Muscle layer of duodenum (tissue), 2 donors: Measurements from ENCODE around the gene FAM185A.

Experiments
- H3K27ac ChIP-seq: one replicate; pipeline ENCODE4 v1.7.0; 2013; ENCODE audit warnings: mild to moderate bottlenecking, low read length
- H3K27me3 ChIP-seq: one replicate; pipeline ENCODE4 v1.7.0; 2013; ENCODE audit warnings: low read depth, mild to moderate bottlenecking, control low read depth, low read length
- H3K36me3 ChIP-seq, 2 donors: one replicate each; pipeline ENCODE4 v1.7.0; 2013; ENCODE audit warnings: low read length in 2 of 2, control low read depth in 1 of 2, mild to moderate bottlenecking in 1 of 2; ENCODE audit not compliant: insufficient read depth in 2 of 2, control insufficient read depth in 1 of 2
- H3K4me1 ChIP-seq, 2 donors: one replicate each; pipeline ENCODE4 v1.7.0; 2013; ENCODE audit warnings: low read length in 2 of 2, mild to moderate bottlenecking in 2 of 2, control low read depth in 1 of 2, moderate library complexity in 1 of 2; ENCODE audit not compliant: insufficient read depth in 2 of 2, control insufficient read depth in 1 of 2
- H3K4me3 ChIP-seq, 2 donors: one replicate each; pipeline ENCODE4 v1.7.0; 2013; ENCODE audit warnings: low read length in 2 of 2, low read depth in 1 of 2, mild to moderate bottlenecking in 1 of 2
- H3K9me3 ChIP-seq, 2 donors: one replicate each; pipeline ENCODE4 v1.7.0; 2013; ENCODE audit warnings: low read length in 2 of 2, control low read depth in 1 of 2, mild to moderate bottlenecking in 1 of 2; ENCODE audit not compliant: control insufficient read depth in 1 of 2
- donor health status: healthy.

The FAM185A gene

DNA sequence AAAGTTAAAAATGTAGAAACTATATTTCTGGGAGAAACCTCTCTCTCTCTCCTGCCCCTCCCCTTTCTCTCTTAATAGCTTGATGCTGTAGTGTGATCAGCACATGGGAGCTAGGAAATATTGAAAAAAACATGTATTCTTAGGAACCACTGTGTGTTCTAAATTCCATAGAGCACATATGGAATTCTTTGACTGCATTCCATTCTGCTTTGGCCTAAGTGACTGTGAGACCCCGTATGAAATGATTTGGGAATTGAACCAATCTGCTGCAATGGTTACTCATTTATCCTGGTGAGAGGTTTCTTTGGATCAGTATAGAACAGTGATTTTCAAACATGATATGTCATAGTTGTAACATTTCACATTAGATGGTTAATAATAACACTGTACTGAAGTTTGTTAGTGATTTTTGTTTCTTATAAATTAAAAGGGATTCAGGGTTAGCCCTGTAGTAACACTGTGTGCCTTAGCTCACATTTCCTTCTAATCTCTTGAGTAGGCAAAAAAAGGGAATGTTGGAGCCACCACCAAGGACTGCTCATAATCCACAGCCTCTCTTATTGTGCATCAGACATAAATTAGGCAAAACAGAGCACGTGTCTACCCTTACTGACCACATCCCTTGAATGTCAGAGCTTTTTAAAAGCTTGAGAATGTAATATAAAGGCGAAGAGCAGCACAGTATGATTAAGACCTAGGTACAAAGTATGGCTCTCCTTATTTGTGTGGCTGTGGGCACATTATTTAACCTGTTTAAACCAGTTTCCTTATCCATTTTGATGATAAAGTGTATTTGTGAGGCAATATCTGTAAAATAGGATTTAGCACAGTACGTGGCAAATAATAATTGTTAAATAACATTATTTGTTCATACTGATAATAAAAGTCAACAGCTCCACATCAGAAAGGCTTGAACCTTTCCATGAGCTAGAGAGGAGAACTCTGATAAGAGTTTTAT, 69.1 kb downstream of the FAM185A start:
- Histone ChIP-seq H3K36me3 (peaks cover 5 to 11% of the 10 kb centered on the region in 2 donors), H3K4me3 (no peak overlapping the region), H3K27ac (no peak overlapping the region), H3K27me3 (no peaks in the 10 kb centered on the region), H3K9me3 (no peaks in the 10 kb centered on the region), H3K4me1 (no peaks in the 10 kb centered on the region)

GRCh38 chr7:102819151-102819550, 70.4 kb downstream of the FAM185A start:
- H3K4me1 ChIP-seq, result no peaks in the 10 kb centered on the region
- no peak overlapping the region for H3K27ac ChIP-seq
- H3K36me3 ChIP-seq, result peaks cover 5 to 6% of the 10 kb centered on the region in 2 donors
- no peaks in the 10 kb centered on the region for H3K27me3 ChIP-seq
- H3K9me3 ChIP-seq, result no peaks in the 10 kb centered on the region
- H3K4me3 ChIP-seq, result no peak overlapping the region

GRCh38 chr7:102821994-102822747, 73.4 kb downstream of the FAM185A start:
- Histone ChIP-seq H3K9me3 (no peaks in the 10 kb centered on the region), H3K27me3 (no peaks in the 10 kb centered on the region), H3K4me3 (no peak overlapping the region), H3K4me1 (no peaks in the 10 kb centered on the region), H3K27ac (no peak overlapping the region), H3K36me3 (peaks cover 8 to 9% of the 10 kb centered on the region in 2 donors)

DNA sequence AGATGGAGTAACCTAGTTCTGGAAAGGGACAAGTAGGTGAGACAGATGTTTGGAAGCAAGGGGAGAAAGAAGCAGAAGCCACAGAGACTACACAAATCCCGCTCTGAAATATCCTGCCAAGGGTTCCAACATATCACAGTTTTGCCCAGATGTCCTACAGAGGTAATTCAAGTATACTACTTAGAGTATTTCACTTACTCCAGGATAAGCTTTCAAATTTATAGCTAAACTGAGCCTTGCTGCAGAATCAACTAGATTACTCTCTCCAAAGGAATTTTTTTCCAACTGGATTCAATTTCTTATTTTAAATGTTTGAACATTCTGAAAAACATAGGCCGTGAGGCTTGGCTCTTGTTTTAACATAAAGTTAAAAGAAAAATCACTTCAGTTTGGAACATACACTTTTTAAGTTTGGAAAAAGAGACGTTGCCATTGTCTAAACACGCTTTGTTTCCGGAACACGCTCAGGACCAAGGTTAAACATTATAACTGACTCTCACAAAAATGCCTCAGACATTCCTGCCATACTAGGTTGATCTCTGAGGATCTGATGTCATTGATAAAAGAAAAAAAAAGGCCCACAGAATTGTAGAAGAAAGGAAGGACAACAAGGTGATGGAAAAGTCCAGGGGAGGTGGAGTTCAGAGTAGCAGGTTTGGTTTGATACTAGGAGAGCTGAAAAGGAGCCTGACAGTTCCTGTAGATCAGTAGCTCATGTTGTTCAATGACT, 74.8 kb downstream of the FAM185A start:
- H3K27me3 ChIP-seq, result no peaks in the 10 kb centered on the region
- peaks cover 9 to 13% of the 10 kb centered on the region in 2 donors for H3K36me3 ChIP-seq
- peaks cover 0 to 4% of the 10 kb centered on the region in 2 donors for H3K9me3 ChIP-seq
- no peak overlapping the region for H3K27ac ChIP-seq
- H3K4me1 ChIP-seq, result no peaks in the 10 kb centered on the region
- no peak overlapping the region for H3K4me3 ChIP-seq

GRCh38 chr7:102828286-102828685, 79.5 kb downstream of the FAM185A start:
- Histone ChIP-seq H3K4me3 (no peak overlapping the region), H3K27ac (no peak overlapping the region), H3K4me1 (no peaks in the 10 kb centered on the region), H3K9me3 (peaks cover 0 to 4% of the 10 kb centered on the region in 2 donors), H3K36me3 (peaks cover 8 to 19% of the 10 kb centered on the region in 2 donors), H3K27me3 (no peaks in the 10 kb centered on the region)

- Histone ChIP-seq H3K27me3 (no peaks in the 10 kb centered on the region), H3K36me3 (peaks cover 8 to 19% of the 10 kb centered on the region in 2 donors), H3K4me1 (no peaks in the 10 kb centered on the region), H3K27ac (no peak overlapping the region), H3K9me3 (peaks cover 0 to 4% of the 10 kb centered on the region in 2 donors), H3K4me3 (no peak overlapping the region)
Measured at GRCh38 chr7:102829075-102829474, 80.3 kb downstream of the FAM185A start.

DNA sequence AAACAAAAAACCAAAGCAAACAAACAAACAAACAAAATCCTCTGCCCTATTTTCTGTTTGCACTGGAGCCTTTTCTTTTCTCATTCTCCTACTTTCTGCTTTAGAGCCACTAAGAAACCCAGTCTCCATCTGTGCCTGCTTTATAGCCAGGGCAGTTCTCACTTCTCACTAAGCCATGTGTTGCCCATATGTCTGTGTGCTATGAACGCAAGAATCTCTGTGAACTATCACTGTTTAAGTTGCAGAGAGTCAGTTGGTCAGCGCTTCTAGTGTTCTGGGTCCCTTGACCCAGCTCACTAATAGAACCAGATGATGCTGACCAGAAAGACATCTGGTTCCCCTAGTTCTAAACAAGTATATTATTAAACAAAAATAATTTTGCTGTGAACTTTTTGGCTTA, 81.4 kb downstream of the FAM185A start:
- H3K27ac ChIP-seq, result no peak overlapping the region
- H3K9me3 ChIP-seq, result peaks cover 0 to 4% of the 10 kb centered on the region in 2 donors
- H3K27me3 ChIP-seq, result no peaks in the 10 kb centered on the region
- H3K36me3 ChIP-seq, result peaks cover 8 to 19% of the 10 kb centered on the region in 2 donors
- no peaks in the 10 kb centered on the region for H3K4me1 ChIP-seq
- no peak overlapping the region for H3K4me3 ChIP-seq

- Histone ChIP-seq H3K4me3 (no peak overlapping the region), H3K9me3 (no peaks in the 10 kb centered on the region), H3K4me1 (no peaks in the 10 kb centered on the region), H3K27ac (no peak overlapping the region), H3K27me3 (no peaks in the 10 kb centered on the region), H3K36me3 (peaks cover 4 to 11% of the 10 kb centered on the region in 2 donors)
Measured at GRCh38 chr7:102832674-102833073, 83.9 kb downstream of the FAM185A start.

- no peak overlapping the region for H3K4me3 ChIP-seq
- H3K9me3 ChIP-seq, result no peaks in the 10 kb centered on the region
- no peaks in the 10 kb centered on the region for H3K4me1 ChIP-seq
- peaks cover 4 to 11% of the 10 kb centered on the region in 2 donors for H3K36me3 ChIP-seq
- H3K27me3 ChIP-seq, result no peaks in the 10 kb centered on the region
- no peak overlapping the region for H3K27ac ChIP-seq
Measured at GRCh38 chr7:102833343-102833742, 84.5 kb downstream of the FAM185A start.

- Histone ChIP-seq H3K36me3 (peaks cover 0 to 5% of the 10 kb centered on the region in 2 donors), H3K9me3 (no peaks in the 10 kb centered on the region), H3K27ac (no peak overlapping the region), H3K27me3 (no peaks in the 10 kb centered on the region), H3K4me3 (no peak overlapping the region), H3K4me1 (no peaks in the 10 kb centered on the region)
Measured at GRCh38 chr7:102834466-102834865, 85.7 kb downstream of the FAM185A start.

DNA sequence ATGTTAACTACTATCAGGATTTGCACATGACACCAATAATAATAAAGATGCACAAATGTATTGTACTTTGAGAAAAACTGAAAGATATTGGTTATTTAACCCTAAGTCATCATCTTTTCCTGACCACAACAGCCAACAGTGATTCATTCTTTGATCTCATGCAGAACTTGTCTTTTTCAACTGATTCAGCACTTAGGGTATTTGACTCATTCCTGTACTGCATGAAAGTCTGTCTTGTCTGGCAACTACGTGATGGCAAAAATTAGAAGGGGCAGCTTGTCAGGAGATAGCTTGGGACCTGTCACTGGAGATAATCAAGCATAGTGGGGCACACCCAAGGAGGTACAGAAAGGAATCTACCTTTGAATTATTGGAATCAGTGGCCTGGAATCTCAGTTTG, 86.2 kb downstream of the FAM185A start:
- H3K4me3 ChIP-seq, result no peak overlapping the region
- no peak overlapping the region for H3K27ac ChIP-seq
- no peaks in the 10 kb centered on the region for H3K4me1 ChIP-seq
- no peaks in the 10 kb centered on the region for H3K27me3 ChIP-seq
- peaks cover 0 to 2% of the 10 kb centered on the region in 2 donors for H3K36me3 ChIP-seq
- no peaks in the 10 kb centered on the region for H3K9me3 ChIP-seq
